ENCODE data around the gene PIK3C2G. TPM values are rescaled to one million over a fixed set of nuclear protein-coding genes. Genes with fewer than 3 reads are reported as not detected.

The PIK3C2G gene
- total and polyA plus RNA-seq, 8 donors: 0.60 to 3.2 (median 1.5) TPM

- ATAC-seq (no peak), DNase-seq (no peak), FAIRE-seq (no peak)
- Histone ChIP-seq H3K27me3 (no peaks in the 10 kb centered on the region), H3K4me3 (no peak overlapping the region), H3K36me3 (no peaks in the 10 kb centered on the region), H3K27ac (no peak overlapping the region), H3K4me1 (no peaks in the 10 kb centered on the region), H3K9me3 (no peaks in the 10 kb centered on the region)
- WGBS, 2 donors: 68 to 86% methylated on average over 2 of the region's 2 CpGs
- intact Hi-C loops (cut with DNase I): no loop called here
- no peak for TF ChIP-seq CTCF (IDR thresholded peaks at IDR 0.05)
These were observed 52.0 kb downstream of the PIK3C2G start for GRCh38 chr12:18313306-18313705.

- WGBS, 2 donors: 29 to 39% methylated on average over 6 of the region's 6 CpGs
- no peaks in the 10 kb centered on the region for H3K27me3 ChIP-seq
- FAIRE-seq: no peak
These were observed 58.8 kb downstream of the PIK3C2G start for GRCh38 chr12:18320036-18320617.

GRCh38 chr12:18320976-18321375 is 59.7 kb downstream of the PIK3C2G start:
- ATAC-seq (peak in 2 of 4 donors; percentile 60 to 66), DNase-seq (no peak), FAIRE-seq (no peak)
- H3K27me3 ChIP-seq: no peaks in the 10 kb centered on the region
- H3K27ac ChIP-seq: no peak overlapping the region
- H3K4me1 ChIP-seq: peaks cover 0 to 14% (median 0%) of the 10 kb centered on the region in 3 donors
- H3K9me3 ChIP-seq: no peaks in the 10 kb centered on the region
- H3K4me3 ChIP-seq: no peak overlapping the region
- TF ChIP-seq CTCF (IDR thresholded peaks at IDR 0.05): no peak
- intact Hi-C loops (cut with DNase I): no loop called here
- 35% methylated on average over 2 of the region's 2 CpGs for WGBS, 2 donors
- no peaks in the 10 kb centered on the region for H3K36me3 ChIP-seq

More at GRCh38 chr12:18320036-18320617, 58.8 kb downstream of the PIK3C2G start:
- Histone ChIP-seq H3K4me3 (no peak overlapping the region), H3K4me1 (peaks cover 0 to 14% (median 0%) of the 10 kb centered on the region in 3 donors), H3K9me3 (no peaks in the 10 kb centered on the region), H3K27ac (no peak overlapping the region), H3K36me3 (no peaks in the 10 kb centered on the region)
- intact Hi-C loops (cut with DNase I): no loop called here
- DNase-seq: peak in 1 of 6 donors; percentile 22
- peak; percentile 66 to 96 (median 88) for ATAC-seq
- TF ChIP-seq CTCF (IDR thresholded peaks at IDR 0.05): peak in 2 of 4 donors; percentile 37 to 38

GRCh38 chr12:18323159-18323558 is 61.8 kb downstream of the PIK3C2G start:
- ATAC-seq (no peak), DNase-seq (no peak), FAIRE-seq (no peak)
- no peak overlapping the region for H3K27ac ChIP-seq
- TF ChIP-seq CTCF (IDR thresholded peaks at IDR 0.05): no peak
- H3K9me3 ChIP-seq: no peaks in the 10 kb centered on the region
- peaks cover 0 to 14% (median 0%) of the 10 kb centered on the region in 3 donors for H3K4me1 ChIP-seq
- H3K27me3 ChIP-seq: no peaks in the 10 kb centered on the region
- no peaks in the 10 kb centered on the region for H3K36me3 ChIP-seq
- H3K4me3 ChIP-seq: no peak overlapping the region
- intact Hi-C loops (cut with DNase I): no loop called here

- whole genome bisulfite sequencing, 2 donors: 46 to 49% methylated on average over 2 of the region's 2 CpGs
- Histone ChIP-seq H3K4me3 (no peak overlapping the region), H3K27me3 (no peaks in the 10 kb centered on the region), H3K4me1 (no peaks in the 10 kb centered on the region), H3K27ac (no peak overlapping the region), H3K9me3 (no peaks in the 10 kb centered on the region), H3K36me3 (no peaks in the 10 kb centered on the region)
- ATAC-seq (no peak), FAIRE-seq (peak; percentile 53), DNase-seq (no peak)
- TF ChIP-seq CTCF (IDR thresholded peaks at IDR 0.05): no peak
- intact Hi-C loops (cut with DNase I): no loop called here
These were observed 65.7 kb downstream of the PIK3C2G start for GRCh38 chr12:18327036-18327435.

Data from pancreas (tissue), 10 donors.